ENCODE measurements around the gene FOXP1.
A peak's percentile ranks its signal among the peaks of the same experiment; 100 is the strongest.

The FOXP1 gene

GRCh38 chr3:71119171-71119570, 464.4 kb downstream of the FOXP1 start:
- Histone ChIP-seq H3K4me1 (ENCODE audit: control insufficient read depth in 5 of 5, insufficient read depth in 5 of 5, low read length in 5 of 5) (peaks cover 0 to 8% (median 5%) of the 10 kb centered on the region in 5 donors), H3K36me3 (ENCODE audit: control insufficient read depth in 5 of 5, insufficient read depth in 5 of 5, low read length in 5 of 5) (peaks cover 0 to 8% (median 0%) of the 10 kb centered on the region in 5 donors), H3K4me3 (ENCODE audit: low read depth in 1 of 5, low read length in 5 of 5) (no peak overlapping the region), H3K27ac (ENCODE audit: low read depth, low read length) (no peak overlapping the region), H3K9ac (ENCODE audit: low read length in 5 of 5) (no peak overlapping the region), H3K27me3 (ENCODE audit: control insufficient read depth in 5 of 5, insufficient read depth in 4 of 5, low read length in 5 of 5) (no peaks in the 10 kb centered on the region), H3K9me3 (ENCODE audit: control insufficient read depth in 5 of 5, low read length in 5 of 5) (no peaks in the 10 kb centered on the region)

- H3K27ac ChIP-seq (ENCODE audit: low read depth, low read length) = no peak overlapping the region
- H3K36me3 ChIP-seq (ENCODE audit: control insufficient read depth in 5 of 5, insufficient read depth in 5 of 5, low read length in 5 of 5) = peaks cover 0 to 10% (median 0%) of the 10 kb centered on the region in 5 donors
- H3K9ac ChIP-seq (ENCODE audit: low read length in 5 of 5) = no peak overlapping the region
- no peaks in the 10 kb centered on the region for H3K9me3 ChIP-seq (ENCODE audit: control insufficient read depth in 5 of 5, low read length in 5 of 5)
- no peaks in the 10 kb centered on the region for H3K27me3 ChIP-seq (ENCODE audit: control insufficient read depth in 5 of 5, insufficient read depth in 4 of 5, low read length in 5 of 5)
- peaks cover 0 to 8% (median 5%) of the 10 kb centered on the region in 5 donors for H3K4me1 ChIP-seq (ENCODE audit: control insufficient read depth in 5 of 5, insufficient read depth in 5 of 5, low read length in 5 of 5)
- H3K4me3 ChIP-seq (ENCODE audit: low read depth in 1 of 5, low read length in 5 of 5) = no peak overlapping the region
Measured at GRCh38 chr3:71118436-71118835, 465.1 kb downstream of the FOXP1 start.

- Histone ChIP-seq H3K4me3 (ENCODE audit: low read depth in 1 of 5, low read length in 5 of 5) (no peak overlapping the region), H3K27ac (ENCODE audit: low read depth, low read length) (no peak overlapping the region), H3K4me1 (ENCODE audit: control insufficient read depth in 5 of 5, insufficient read depth in 5 of 5, low read length in 5 of 5) (peaks cover 0 to 10% (median 0%) of the 10 kb centered on the region in 5 donors), H3K9ac (ENCODE audit: low read length in 5 of 5) (no peak overlapping the region), H3K36me3 (ENCODE audit: control insufficient read depth in 5 of 5, insufficient read depth in 5 of 5, low read length in 5 of 5) (peaks cover 0 to 10% (median 0%) of the 10 kb centered on the region in 5 donors), H3K9me3 (ENCODE audit: control insufficient read depth in 5 of 5, low read length in 5 of 5) (no peaks in the 10 kb centered on the region), H3K27me3 (ENCODE audit: control insufficient read depth in 5 of 5, insufficient read depth in 4 of 5, low read length in 5 of 5) (no peaks in the 10 kb centered on the region)
Measured at GRCh38 chr3:71117572-71118247, 465.8 kb downstream of the FOXP1 start.

- no peaks in the 10 kb centered on the region for H3K9me3 ChIP-seq (ENCODE audit: control insufficient read depth in 5 of 5, low read length in 5 of 5)
- H3K4me1 ChIP-seq (ENCODE audit: control insufficient read depth in 5 of 5, insufficient read depth in 5 of 5, low read length in 5 of 5) = peaks cover 0 to 11% (median 0%) of the 10 kb centered on the region in 5 donors
- no peak overlapping the region for H3K4me3 ChIP-seq (ENCODE audit: low read depth in 1 of 5, low read length in 5 of 5)
- H3K9ac ChIP-seq (ENCODE audit: low read length in 5 of 5) = no peak overlapping the region
- peaks cover 7 to 24% (median 10%) of the 10 kb centered on the region in 5 donors for H3K36me3 ChIP-seq (ENCODE audit: control insufficient read depth in 5 of 5, insufficient read depth in 5 of 5, low read length in 5 of 5)
- H3K27me3 ChIP-seq (ENCODE audit: control insufficient read depth in 5 of 5, insufficient read depth in 4 of 5, low read length in 5 of 5) = no peaks in the 10 kb centered on the region
- no peak overlapping the region for H3K27ac ChIP-seq (ENCODE audit: low read depth, low read length)
Measured at GRCh38 chr3:71114610-71115009, 468.9 kb downstream of the FOXP1 start.

GRCh38 chr3:71112576-71112975, 471.0 kb downstream of the FOXP1 start:
- Histone ChIP-seq H3K27me3 (ENCODE audit: control insufficient read depth in 5 of 5, insufficient read depth in 4 of 5, low read length in 5 of 5) (no peaks in the 10 kb centered on the region), H3K36me3 (ENCODE audit: control insufficient read depth in 5 of 5, insufficient read depth in 5 of 5, low read length in 5 of 5) (peaks cover 7 to 24% (median 10%) of the 10 kb centered on the region in 5 donors), H3K4me1 (ENCODE audit: control insufficient read depth in 5 of 5, insufficient read depth in 5 of 5, low read length in 5 of 5) (peaks cover 0 to 17% (median 10%) of the 10 kb centered on the region in 5 donors), H3K9ac (ENCODE audit: low read length in 5 of 5) (no peak overlapping the region), H3K4me3 (ENCODE audit: low read depth in 1 of 5, low read length in 5 of 5) (no peak overlapping the region), H3K27ac (ENCODE audit: low read depth, low read length) (no peak overlapping the region), H3K9me3 (ENCODE audit: control insufficient read depth in 5 of 5, low read length in 5 of 5) (no peaks in the 10 kb centered on the region)

GRCh38 chr3:71111784-71112440, 471.6 kb downstream of the FOXP1 start:
- Histone ChIP-seq H3K36me3 (ENCODE audit: control insufficient read depth in 5 of 5, insufficient read depth in 5 of 5, low read length in 5 of 5) (peaks cover 7 to 24% (median 10%) of the 10 kb centered on the region in 5 donors), H3K4me3 (ENCODE audit: low read depth in 1 of 5, low read length in 5 of 5) (no peak overlapping the region), H3K27me3 (ENCODE audit: control insufficient read depth in 5 of 5, insufficient read depth in 4 of 5, low read length in 5 of 5) (no peaks in the 10 kb centered on the region), H3K9ac (ENCODE audit: low read length in 5 of 5) (no peak overlapping the region), H3K27ac (ENCODE audit: low read depth, low read length) (no peak overlapping the region), H3K4me1 (ENCODE audit: control insufficient read depth in 5 of 5, insufficient read depth in 5 of 5, low read length in 5 of 5) (peaks cover 0 to 18% (median 15%) of the 10 kb centered on the region in 5 donors), H3K9me3 (ENCODE audit: control insufficient read depth in 5 of 5, low read length in 5 of 5) (no peaks in the 10 kb centered on the region)

- H3K4me3 ChIP-seq (ENCODE audit: low read depth in 1 of 5, low read length in 5 of 5) = no peak overlapping the region
- H3K9ac ChIP-seq (ENCODE audit: low read length in 5 of 5) = no peak overlapping the region
- H3K36me3 ChIP-seq (ENCODE audit: control insufficient read depth in 5 of 5, insufficient read depth in 5 of 5, low read length in 5 of 5) = peaks cover 7 to 24% (median 10%) of the 10 kb centered on the region in 5 donors
- H3K4me1 ChIP-seq (ENCODE audit: control insufficient read depth in 5 of 5, insufficient read depth in 5 of 5, low read length in 5 of 5) = peaks cover 0 to 18% (median 15%) of the 10 kb centered on the region in 5 donors
- no peaks in the 10 kb centered on the region for H3K9me3 ChIP-seq (ENCODE audit: control insufficient read depth in 5 of 5, low read length in 5 of 5)
- no peak overlapping the region for H3K27ac ChIP-seq (ENCODE audit: low read depth, low read length)
- H3K27me3 ChIP-seq (ENCODE audit: control insufficient read depth in 5 of 5, insufficient read depth in 4 of 5, low read length in 5 of 5) = no peaks in the 10 kb centered on the region
Measured at GRCh38 chr3:71110385-71111222, 472.9 kb downstream of the FOXP1 start.

- Histone ChIP-seq H3K4me1 (ENCODE audit: control insufficient read depth in 5 of 5, insufficient read depth in 5 of 5, low read length in 5 of 5) (peaks cover 0 to 19% (median 15%) of the 10 kb centered on the region in 5 donors), H3K9ac (ENCODE audit: low read length in 5 of 5) (no peak overlapping the region), H3K9me3 (ENCODE audit: control insufficient read depth in 5 of 5, low read length in 5 of 5) (no peaks in the 10 kb centered on the region), H3K27ac (ENCODE audit: low read depth, low read length) (peak overlapping the region; percentile 54), H3K27me3 (ENCODE audit: control insufficient read depth in 5 of 5, insufficient read depth in 4 of 5, low read length in 5 of 5) (no peaks in the 10 kb centered on the region), H3K4me3 (ENCODE audit: low read depth in 1 of 5, low read length in 5 of 5) (no peak overlapping the region), H3K36me3 (ENCODE audit: control insufficient read depth in 5 of 5, insufficient read depth in 5 of 5, low read length in 5 of 5) (peaks cover 7 to 24% (median 10%) of the 10 kb centered on the region in 5 donors)
Measured at GRCh38 chr3:71109977-71110285, 473.6 kb downstream of the FOXP1 start.

GRCh38 chr3:71109241-71109976, 474.1 kb downstream of the FOXP1 start:
- Histone ChIP-seq H3K36me3 (ENCODE audit: control insufficient read depth in 5 of 5, insufficient read depth in 5 of 5, low read length in 5 of 5) (peaks cover 7 to 21% (median 10%) of the 10 kb centered on the region in 5 donors), H3K27ac (ENCODE audit: low read depth, low read length) (peak overlapping the region; percentile 64), H3K4me1 (ENCODE audit: control insufficient read depth in 5 of 5, insufficient read depth in 5 of 5, low read length in 5 of 5) (peaks cover 0 to 23% (median 15%) of the 10 kb centered on the region in 5 donors), H3K9me3 (ENCODE audit: control insufficient read depth in 5 of 5, low read length in 5 of 5) (no peaks in the 10 kb centered on the region), H3K27me3 (ENCODE audit: control insufficient read depth in 5 of 5, insufficient read depth in 4 of 5, low read length in 5 of 5) (no peaks in the 10 kb centered on the region), H3K9ac (ENCODE audit: low read length in 5 of 5) (no peak overlapping the region), H3K4me3 (ENCODE audit: low read depth in 1 of 5, low read length in 5 of 5) (no peak overlapping the region)

Data from subcutaneous abdominal adipose tissue (tissue), 5 donors.